CD14-positive monocyte (primary cell): ENCODE results near the gene SLC38A8. TPM values are rescaled to one million over a fixed set of nuclear protein-coding genes. Genes with fewer than 3 reads are reported as not detected.

Source experiments
- DNase-seq, 3 donors: peaks; one replicate each; pipeline ENCODE4 v3.0.0-alpha.2; 2011 to 2022
- H2AFZ ChIP-seq: 2 replicates; pipeline ENCODE4 v1.6.0; 2012; ENCODE audit warnings: mild to moderate bottlenecking, low read depth, low read length, inconsistent platforms; ENCODE audit not compliant: insufficient read depth, poor library complexity, severe bottlenecking
- H3K27ac ChIP-seq, 2 donors: 1 replicate in 1 of 2; 2 replicates in 1 of 2; pipeline ENCODE4 v1.5.1; 2012 to 2013; ENCODE audit warnings: low read length in 2 of 2, control low read depth in 1 of 2, inconsistent platforms in 1 of 2, low read depth in 1 of 2, mild to moderate bottlenecking in 1 of 2
- H3K27me3 ChIP-seq, 2 donors: one replicate each; pipeline versions ENCODE4 v1.6.0 to v1.6.1; 2011 to 2013; ENCODE audit warnings: low read length in 2 of 2; ENCODE audit not compliant: control insufficient read depth in 2 of 2, insufficient read depth in 2 of 2
- H3K36me3 ChIP-seq, 2 donors: replicated peaks in 1 of 2; 1 replicate in 1 of 2; 2 replicates in 1 of 2; pipeline versions ENCODE4 v1.5.1 to v1.6.1; 2012 to 2013; ENCODE audit warnings: low read length in 2 of 2, control low read depth in 1 of 2, inconsistent platforms in 1 of 2, mild to moderate bottlenecking in 1 of 2; ENCODE audit not compliant: insufficient read depth in 2 of 2, control insufficient read depth in 1 of 2
- H3K4me1 ChIP-seq, 2 donors: 1 replicate in 1 of 2; 2 replicates in 1 of 2; pipeline versions ENCODE4 v1.5.1 to v1.6.1; 2012 to 2013; ENCODE audit warnings: low read length in 2 of 2, control low read depth in 1 of 2, inconsistent platforms in 1 of 2, mild to moderate bottlenecking in 1 of 2, moderate library complexity in 1 of 2; ENCODE audit not compliant: insufficient read depth in 2 of 2, control insufficient read depth in 1 of 2
- H3K4me2 ChIP-seq: replicated peaks from 2 replicates; pipeline ENCODE3; 2012; ENCODE audit warnings: low read length, moderate library complexity, mild to moderate bottlenecking; ENCODE audit not compliant: poor library complexity, severe bottlenecking; ENCODE audit errors: extremely low read depth
- H3K4me3 ChIP-seq, 3 experiments: fragments of 200-600 bp in 1 of 3; sonication (generic) in 1 of 3; replicated peaks in 1 of 3; 1 replicate in 2 of 3; 2 replicates in 1 of 3; pipeline ENCODE4 v1.5.1; 2011 to 2013; ENCODE audit warnings: low read length in 3 of 3, mild to moderate bottlenecking in 3 of 3, control low read depth in 2 of 3, low read depth in 2 of 3, inconsistent platforms in 1 of 3, moderate library complexity in 1 of 3
- H3K79me2 ChIP-seq: 2 replicates; pipeline ENCODE4 v1.6.0; 2012; ENCODE audit warnings: mild to moderate bottlenecking, control low read depth, inconsistent platforms, low read length, moderate library complexity; ENCODE audit not compliant: insufficient read depth
- H3K9ac ChIP-seq: 2 replicates; pipeline ENCODE4 v1.6.0; 2017; ENCODE audit warnings: low read length, mild to moderate bottlenecking; ENCODE audit not compliant: insufficient read depth, poor library complexity, severe bottlenecking
- H3K9me3 ChIP-seq, 2 donors: replicated peaks in 1 of 2; 1 replicate in 1 of 2; 2 replicates in 1 of 2; pipeline versions ENCODE4 v1.5.1 to v1.6.1; 2012 to 2013; ENCODE audit warnings: low read length in 2 of 2, control low read depth in 1 of 2; ENCODE audit not compliant: control insufficient read depth in 1 of 2, insufficient read depth in 1 of 2
- H4K20me1 ChIP-seq: 2 replicates; pipeline ENCODE4 v1.6.0; 2012; ENCODE audit warnings: mild to moderate bottlenecking, low read length, control low read depth, moderate library complexity; ENCODE audit not compliant: insufficient read depth
- H3K27ac Mint-ChIP-seq, 7 donors: one replicate each; pipeline ENCODE4 v1.8.0; 2020; ENCODE audit warnings: mild to moderate bottlenecking in 7 of 7, mixed read lengths in 7 of 7, moderate library complexity in 6 of 7, inconsistent platforms in 2 of 7
- H3K27me3 Mint-ChIP-seq, 3 donors: one replicate each; pipeline ENCODE4 v1.8.0; 2021 to 2022; ENCODE audit warnings: low read depth in 3 of 3, mild to moderate bottlenecking in 3 of 3, mixed read lengths in 3 of 3, moderate library complexity in 3 of 3, inconsistent platforms in 1 of 3
- H3K36me3 Mint-ChIP-seq, 2 donors: one replicate each; pipeline ENCODE4 v1.8.0; 2020; ENCODE audit warnings: mixed read lengths in 2 of 2, inconsistent platforms in 1 of 2, mild to moderate bottlenecking in 1 of 2
- H3K4me1 Mint-ChIP-seq: one replicate; pipeline ENCODE4 v1.8.0; 2020; ENCODE audit warnings: mild to moderate bottlenecking, mixed read lengths
- H3K4me3 Mint-ChIP-seq, 2 donors: one replicate each; pipeline ENCODE4 v1.8.0; 2020; ENCODE audit warnings: mild to moderate bottlenecking in 2 of 2, mixed read lengths in 2 of 2, moderate library complexity in 1 of 2
- H3K9me3 Mint-ChIP-seq, 7 donors: one replicate each; pipeline ENCODE4 v1.8.0; 2020 to 2022; ENCODE audit warnings: mixed read lengths in 7 of 7, mild to moderate bottlenecking in 6 of 7, moderate library complexity in 6 of 7, inconsistent platforms in 2 of 7
- WGBS: methylation state at CpG from one replicate; pipeline ENCODE4 v1.1.5; 2013; ENCODE audit warnings: missing lambda C conversion rate; ENCODE audit not compliant: insufficient coverage; 5-methylcytosine and 5-hydroxymethylcytosine counted together
- intact Hi-C, 2 donors: fragments of 100-400 bp; cut with micrococcal nuclease; formaldehyde crosslinking; loops; one replicate each; pipeline versions ENCODE4 v1.15.0 to v1.15.1; 2023
- polyA plus RNA-seq, 3 donors: library from polyadenylated mRNA; depleted of rRNA in 1 of 3; unstranded in 2 of 3; stranded (reverse) in 1 of 3; fragments of 300-500 nt in 2 of 3; fragments of >200 nt in 1 of 3; fragmentation: Illumina TruSeq in 2 of 3; gene quantifications; 1 replicate in 2 of 3; 2 replicates in 1 of 3; pipeline ENCODE4 v1.2.3, GENCODE V29; 2012 to 2021
- TF ChIP-seq, protein P1 (sequence below): fragments of 200-600 bp; IDR thresholded peaks from one replicate; pipeline ENCODE4 v1.8.0; 2022; ENCODE audit warnings: antibody characterized with exemption, mild to moderate bottlenecking

The SLC38A8 gene
- polyA plus RNA-seq, 3 donors, result not detected

DNA sequence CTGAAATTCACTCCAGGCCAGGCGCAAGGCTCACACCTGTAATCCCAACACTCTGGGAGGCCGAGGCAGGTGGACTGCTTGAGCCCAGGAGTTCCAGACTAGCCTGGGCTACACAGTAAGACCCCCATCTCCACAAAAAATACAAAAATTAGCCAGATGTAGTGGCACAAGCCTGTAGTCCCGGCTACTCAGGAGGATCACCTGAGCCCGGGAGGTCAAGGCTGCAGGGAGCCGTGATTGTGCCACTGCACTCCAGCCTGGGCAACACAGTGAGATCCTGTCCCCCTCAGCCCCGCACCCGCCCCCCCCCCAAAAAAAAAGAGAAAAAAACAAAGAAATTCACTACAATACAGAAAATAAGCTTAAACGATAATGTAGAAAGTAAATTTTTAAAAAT, 42.7 kb upstream of the SLC38A8 start:
- H3K27me3 Mint-ChIP-seq, result peaks cover 0 to 3% (median 0%) of the 10 kb centered on the region in 3 donors
- Histone ChIP-seq H3K4me3 (no peak overlapping the region), H3K4me1 (peaks cover 60 to 67% of the 10 kb centered on the region in 2 donors), H2AFZ (no peak overlapping the region), H3K27me3 (no peaks in the 10 kb centered on the region), H4K20me1 (peaks cover 10% of the 10 kb centered on the region), H3K36me3 (peaks cover 44 to 70% of the 10 kb centered on the region in 2 donors), H3K27ac (peak overlapping the region; percentile 6 to 42), H3K79me2 (peaks cover 36% of the 10 kb centered on the region), H3K9ac (no peak overlapping the region), H3K9me3 (no peaks in the 10 kb centered on the region), H3K4me2 (no peak overlapping the region)
- 76% methylated on average over 3 of the region's 8 CpGs for WGBS
- no peak overlapping the region for H3K4me3 Mint-ChIP-seq
- H3K27ac Mint-ChIP-seq, result peak overlapping the region in 2 of 7 donors; percentile 10 to 20
- intact Hi-C loops, result loop anchor here (5.0 kb wide), 2 partner anchors 47 to 102 kb away; partner anchors contain the start of gene TAF1C (in 1 of the 2)
- TF ChIP-seq, protein P1, sequence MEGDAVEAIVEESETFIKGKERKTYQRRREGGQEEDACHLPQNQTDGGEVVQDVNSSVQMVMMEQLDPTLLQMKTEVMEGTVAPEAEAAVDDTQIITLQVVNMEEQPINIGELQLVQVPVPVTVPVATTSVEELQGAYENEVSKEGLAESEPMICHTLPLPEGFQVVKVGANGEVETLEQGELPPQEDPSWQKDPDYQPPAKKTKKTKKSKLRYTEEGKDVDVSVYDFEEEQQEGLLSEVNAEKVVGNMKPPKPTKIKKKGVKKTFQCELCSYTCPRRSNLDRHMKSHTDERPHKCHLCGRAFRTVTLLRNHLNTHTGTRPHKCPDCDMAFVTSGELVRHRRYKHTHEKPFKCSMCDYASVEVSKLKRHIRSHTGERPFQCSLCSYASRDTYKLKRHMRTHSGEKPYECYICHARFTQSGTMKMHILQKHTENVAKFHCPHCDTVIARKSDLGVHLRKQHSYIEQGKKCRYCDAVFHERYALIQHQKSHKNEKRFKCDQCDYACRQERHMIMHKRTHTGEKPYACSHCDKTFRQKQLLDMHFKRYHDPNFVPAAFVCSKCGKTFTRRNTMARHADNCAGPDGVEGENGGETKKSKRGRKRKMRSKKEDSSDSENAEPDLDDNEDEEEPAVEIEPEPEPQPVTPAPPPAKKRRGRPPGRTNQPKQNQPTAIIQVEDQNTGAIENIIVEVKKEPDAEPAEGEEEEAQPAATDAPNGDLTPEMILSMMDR, result no peak
- H3K9me3 Mint-ChIP-seq, result no peaks in the 10 kb centered on the region
- peaks cover 68% of the 10 kb centered on the region for H3K4me1 Mint-ChIP-seq
- H3K36me3 Mint-ChIP-seq, result peaks cover 70% of the 10 kb centered on the region in 2 donors
- no peak for DNase-seq

DNA sequence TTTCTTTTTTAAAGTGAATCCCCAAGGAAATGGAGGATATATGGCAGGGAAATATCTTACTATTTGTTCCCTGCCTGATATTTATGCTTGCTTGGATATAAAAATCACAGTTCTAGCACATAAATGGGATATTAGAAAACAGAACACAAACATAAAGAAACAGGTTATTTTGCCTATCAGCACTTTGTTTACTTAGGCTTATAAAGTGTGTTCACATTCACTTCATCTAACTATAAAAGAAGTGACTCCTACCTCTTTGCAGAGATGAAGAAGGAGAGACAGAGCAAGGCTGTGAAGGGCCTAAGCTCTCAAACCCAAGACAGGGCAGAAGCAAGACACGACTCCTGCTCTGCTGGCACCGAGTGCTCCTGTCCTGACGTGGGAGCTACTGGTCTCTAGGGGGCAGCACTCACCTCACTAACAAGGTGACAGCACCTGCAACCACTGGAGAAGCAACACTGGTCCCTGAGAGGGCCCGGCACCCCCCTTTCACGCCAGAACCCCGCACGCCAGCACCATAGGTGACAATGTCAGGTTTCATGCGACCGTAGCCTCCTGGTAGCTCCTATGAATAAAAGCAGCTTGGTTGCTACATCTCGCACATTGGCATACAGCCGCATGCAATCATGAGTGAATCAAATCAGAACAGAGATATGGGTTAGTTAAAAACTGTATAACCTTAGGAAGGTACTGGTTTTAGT, 42.1 kb upstream of the SLC38A8 start:
- Mint-ChIP-seq H3K9me3 (no peaks in the 10 kb centered on the region), H3K36me3 (peaks cover 70% of the 10 kb centered on the region in 2 donors), H3K27ac (peak overlapping the region in 3 of 7 donors; percentile 7 to 70 (median 57)), H3K4me1 (peaks cover 68% of the 10 kb centered on the region), H3K27me3 (peaks cover 0 to 3% (median 0%) of the 10 kb centered on the region in 3 donors), H3K4me3 (no peak overlapping the region)
- Histone ChIP-seq H3K36me3 (peaks cover 43 to 70% of the 10 kb centered on the region in 2 donors), H3K4me1 (peaks cover 60 to 67% of the 10 kb centered on the region in 2 donors), H3K4me3 (no peak overlapping the region), H3K27me3 (no peaks in the 10 kb centered on the region), H2AFZ (no peak overlapping the region), H3K9ac (no peak overlapping the region), H3K9me3 (no peaks in the 10 kb centered on the region), H4K20me1 (peaks cover 10% of the 10 kb centered on the region), H3K79me2 (peaks cover 40% of the 10 kb centered on the region), H3K27ac (peak overlapping the region; percentile 6 to 42), H3K4me2 (no peak overlapping the region)
- WGBS, result 40% methylated on average over 7 of the region's 11 CpGs
- TF ChIP-seq, protein P1, result peak; percentile 77
- intact Hi-C loops, result loop anchor here (5.0 kb wide), 3 partner anchors 33 to 103 kb away; partner anchors contain the start of genes MBTPS1 (in 1 of the 2) and TAF1C (in 1 of the 2)
- DNase-seq, result peak in 2 of 3 donors; percentile 48 to 63
